K562 (cell line): ENCODE measurements around the gene SGMS1. TPM values are rescaled to one million over a fixed set of nuclear protein-coding genes. Genes with fewer than 3 reads are reported as not detected.

Experiments used
- BHLHE40 ChIP-seq: IDR thresholded peaks from 2 replicates; pipeline ENCODE4 v1.6.1; 2011; ENCODE audit warnings: low read length, improper control_type of control experiment
- ELF4 ChIP-seq: fragments of 450-650 bp; formaldehyde crosslinking; IDR thresholded peaks from 2 replicates; pipeline ENCODE4 v1.4.0; 2022; ENCODE audit warnings: missing genetic modification characterization
- FOSL1 ChIP-seq: fragments of 200-800 bp; sonication (Bioruptor generic); conservative IDR thresholded peaks from 2 replicates; pipeline ENCODE4 v1.6.1; 2016; ENCODE audit warnings: missing genetic modification characterization, missing compliant biosample characterization
- HNRNPLL ChIP-seq: fragments of 200-400 bp; formaldehyde crosslinking; IDR thresholded peaks from 2 replicates; pipeline ENCODE4 v1.6.1; 2017; ENCODE audit warnings: low read length, low read depth, mild to moderate bottlenecking; ENCODE audit not compliant: poor library complexity, severe bottlenecking
- MTA3 ChIP-seq: fragments of 450-650 bp; formaldehyde crosslinking; IDR thresholded peaks from 2 replicates; pipeline ENCODE4 v1.6.1; 2017; ENCODE audit warnings: mild to moderate bottlenecking, borderline replicate concordance
- POLR2A ChIP-seq: fragments of 450-650 bp; conservative IDR thresholded peaks from 2 replicates; pipeline ENCODE4 v1.6.1; 2016
- SAP30 ChIP-seq: fragments of 200-600 bp; sonication (generic); IDR thresholded peaks from 2 replicates; pipeline ENCODE4 v1.6.1; 2012; ENCODE audit warnings: borderline replicate concordance, low read depth, mild to moderate bottlenecking, moderate library complexity, low read length, control low read depth, inconsistent platforms; ENCODE audit not compliant: insufficient read depth, poor library complexity, severe bottlenecking
- TCF3 ChIP-seq: sonication (generic); formaldehyde crosslinking; IDR thresholded peaks from 2 replicates; pipeline ENCODE4 v1.4.0; 2020; ENCODE audit warnings: mild to moderate bottlenecking, missing genetic modification reagents
- ZNF282 ChIP-seq: sonication (generic); formaldehyde crosslinking; IDR thresholded peaks from 2 replicates; pipeline ENCODE4 v1.8.1; 2023; ENCODE audit warnings: missing genetic modification reagents
- polyA plus RNA-seq, 8 experiments: library from polyadenylated mRNA; depleted of rRNA in 4 of 8; stranded (reverse) in 5 of 8; unstranded in 3 of 8; fragments of >200 nt; fragmentation: Nextera tagmentation in 2 of 8; fragmentation: Illumina TruSeq in 1 of 8; extraction: Ambion mirVana in 2 of 8; extraction: Trizol in 1 of 8; gene quantifications; 2 replicates each; pipeline versions ENCODE4 v1.2.1 to v1.2.3, GENCODE V29; 2011 to 2014; ENCODE audit warnings: inconsistent platforms in 1 of 8, missing spikeins in 1 of 8
- total RNA-seq, 7 experiments: library from RNA; depleted of rRNA in 6 of 7; stranded (reverse); fragments of >200 nt in 6 of 7; fragmentation: Illumina TruSeq in 2 of 7; extraction: Trizol in 2 of 7; gene quantifications; 2 replicates each; pipeline versions ENCODE4 v1.2.1 to v1.2.3, GENCODE V29; 2011 to 2021; ENCODE audit warnings: low replicate concordance in 1 of 7
- TF ChIP-seq, protein P1 (sequence below): sonication (generic); formaldehyde crosslinking; IDR thresholded peaks from 2 replicates; pipeline ENCODE4 v1.9.0; 2022; ENCODE audit warnings: mild to moderate bottlenecking, missing genetic modification reagents
- TF ChIP-seq, protein P2 (sequence below), 2 experiments: fragments of 450-650 bp in 1 of 2; sonication (generic) in 1 of 2; formaldehyde crosslinking in 1 of 2; IDR thresholded peaks; 2 replicates each; pipeline versions ENCODE4 v1.7.1 to v1.9.0; 2016 to 2022; ENCODE audit warnings: inconsistent platforms in 1 of 2, mild to moderate bottlenecking in 1 of 2, missing genetic modification reagents in 1 of 2
- TF ChIP-seq, protein P3 (sequence below): sonication (generic); formaldehyde crosslinking; IDR thresholded peaks from 2 replicates; pipeline ENCODE4 v1.8.0; 2023; ENCODE audit warnings: mild to moderate bottlenecking, missing genetic modification reagents
- TF ChIP-seq, protein P4 (sequence below): sonication (generic); formaldehyde crosslinking; IDR thresholded peaks from 2 replicates; pipeline ENCODE4 v1.8.0; 2022; ENCODE audit warnings: mild to moderate bottlenecking, missing genetic modification reagents
- TF ChIP-seq, protein P5 (sequence below): fragments of 450-650 bp; IDR thresholded peaks from 2 replicates; pipeline ENCODE4 v1.6.1; 2016; ENCODE audit warnings: missing biosample characterization, missing genetic modification characterization

SGMS1 gene
- total and polyA plus RNA-seq, 9 of the 15 experiments (the other 6 are each of a cell fraction or from before 2014, with no cell fraction given), result 22.6 to 232 (median 82.2) TPM

DNA sequence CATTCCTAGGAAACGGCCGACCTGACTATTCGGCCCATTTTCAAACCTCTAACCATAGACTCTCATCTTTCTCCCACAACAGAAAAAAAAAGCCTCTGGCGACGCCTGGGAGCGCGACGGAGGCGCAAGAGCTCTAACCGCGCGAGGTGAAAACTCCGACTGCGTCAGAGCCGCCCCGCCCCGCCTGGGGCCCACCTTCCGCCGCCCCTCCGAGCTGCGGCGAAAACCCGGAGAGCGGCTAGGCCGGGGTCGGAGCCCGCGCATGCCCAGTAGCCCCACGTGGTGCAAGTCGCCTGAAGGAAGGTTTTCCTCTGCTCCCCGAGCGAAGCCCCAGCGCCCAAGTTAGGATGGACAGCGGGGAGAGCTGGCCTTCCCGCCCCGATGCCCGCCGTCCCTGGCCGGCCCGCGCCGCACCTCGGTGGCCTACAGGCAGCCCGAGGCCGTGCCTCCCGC is 683 bp upstream of the SGMS1 start (continued):
- TF ChIP-seq ZNF282 (CRISPR knock-in tag), result peak; percentile 80; the same call in 1 of the 2 replicates
- TF ChIP-seq MTA3, result peak; percentile 63; the same call in 1 of the 2 replicates
- no peak; the same call in 1 of the 2 replicates for TF ChIP-seq POLR2A
- TF ChIP-seq FOSL1 (tag), result no peak; the same call in 1 of the 2 replicates
- TF ChIP-seq, protein P1, sequence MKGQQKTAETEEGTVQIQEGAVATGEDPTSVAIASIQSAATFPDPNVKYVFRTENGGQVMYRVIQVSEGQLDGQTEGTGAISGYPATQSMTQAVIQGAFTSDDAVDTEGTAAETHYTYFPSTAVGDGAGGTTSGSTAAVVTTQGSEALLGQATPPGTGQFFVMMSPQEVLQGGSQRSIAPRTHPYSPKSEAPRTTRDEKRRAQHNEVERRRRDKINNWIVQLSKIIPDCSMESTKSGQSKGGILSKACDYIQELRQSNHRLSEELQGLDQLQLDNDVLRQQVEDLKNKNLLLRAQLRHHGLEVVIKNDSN (CRISPR knock-in tag), result no peak; the same call in 1 of the 2 replicates
- TF ChIP-seq, protein P2, sequence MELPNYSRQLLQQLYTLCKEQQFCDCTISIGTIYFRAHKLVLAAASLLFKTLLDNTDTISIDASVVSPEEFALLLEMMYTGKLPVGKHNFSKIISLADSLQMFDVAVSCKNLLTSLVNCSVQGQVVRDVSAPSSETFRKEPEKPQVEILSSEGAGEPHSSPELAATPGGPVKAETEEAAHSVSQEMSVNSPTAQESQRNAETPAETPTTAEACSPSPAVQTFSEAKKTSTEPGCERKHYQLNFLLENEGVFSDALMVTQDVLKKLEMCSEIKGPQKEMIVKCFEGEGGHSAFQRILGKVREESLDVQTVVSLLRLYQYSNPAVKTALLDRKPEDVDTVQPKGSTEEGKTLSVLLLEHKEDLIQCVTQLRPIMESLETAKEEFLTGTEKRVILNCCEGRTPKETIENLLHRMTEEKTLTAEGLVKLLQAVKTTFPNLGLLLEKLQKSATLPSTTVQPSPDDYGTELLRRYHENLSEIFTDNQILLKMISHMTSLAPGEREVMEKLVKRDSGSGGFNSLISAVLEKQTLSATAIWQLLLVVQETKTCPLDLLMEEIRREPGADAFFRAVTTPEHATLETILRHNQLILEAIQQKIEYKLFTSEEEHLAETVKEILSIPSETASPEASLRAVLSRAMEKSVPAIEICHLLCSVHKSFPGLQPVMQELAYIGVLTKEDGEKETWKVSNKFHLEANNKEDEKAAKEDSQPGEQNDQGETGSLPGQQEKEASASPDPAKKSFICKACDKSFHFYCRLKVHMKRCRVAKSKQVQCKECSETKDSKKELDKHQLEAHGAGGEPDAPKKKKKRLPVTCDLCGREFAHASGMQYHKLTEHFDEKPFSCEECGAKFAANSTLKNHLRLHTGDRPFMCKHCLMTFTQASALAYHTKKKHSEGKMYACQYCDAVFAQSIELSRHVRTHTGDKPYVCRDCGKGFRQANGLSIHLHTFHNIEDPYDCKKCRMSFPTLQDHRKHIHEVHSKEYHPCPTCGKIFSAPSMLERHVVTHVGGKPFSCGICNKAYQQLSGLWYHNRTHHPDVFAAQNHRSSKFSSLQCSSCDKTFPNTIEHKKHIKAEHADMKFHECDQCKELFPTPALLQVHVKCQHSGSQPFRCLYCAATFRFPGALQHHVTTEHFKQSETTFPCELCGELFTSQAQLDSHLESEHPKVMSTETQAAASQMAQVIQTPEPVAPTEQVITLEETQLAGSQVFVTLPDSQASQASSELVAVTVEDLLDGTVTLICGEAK (IDR thresholded peaks at IDR 0.05), result no peak
- TF ChIP-seq, protein P2 (CRISPR knock-in tag; IDR thresholded peaks at IDR 0.05), result no peak
- TF ChIP-seq, protein P3, sequence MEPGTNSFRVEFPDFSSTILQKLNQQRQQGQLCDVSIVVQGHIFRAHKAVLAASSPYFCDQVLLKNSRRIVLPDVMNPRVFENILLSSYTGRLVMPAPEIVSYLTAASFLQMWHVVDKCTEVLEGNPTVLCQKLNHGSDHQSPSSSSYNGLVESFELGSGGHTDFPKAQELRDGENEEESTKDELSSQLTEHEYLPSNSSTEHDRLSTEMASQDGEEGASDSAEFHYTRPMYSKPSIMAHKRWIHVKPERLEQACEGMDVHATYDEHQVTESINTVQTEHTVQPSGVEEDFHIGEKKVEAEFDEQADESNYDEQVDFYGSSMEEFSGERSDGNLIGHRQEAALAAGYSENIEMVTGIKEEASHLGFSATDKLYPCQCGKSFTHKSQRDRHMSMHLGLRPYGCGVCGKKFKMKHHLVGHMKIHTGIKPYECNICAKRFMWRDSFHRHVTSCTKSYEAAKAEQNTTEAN (CRISPR knock-in tag), result no peak
- TF ChIP-seq SAP30, result no peak
- TF ChIP-seq BHLHE40, result no peak
- TF ChIP-seq, protein P4, sequence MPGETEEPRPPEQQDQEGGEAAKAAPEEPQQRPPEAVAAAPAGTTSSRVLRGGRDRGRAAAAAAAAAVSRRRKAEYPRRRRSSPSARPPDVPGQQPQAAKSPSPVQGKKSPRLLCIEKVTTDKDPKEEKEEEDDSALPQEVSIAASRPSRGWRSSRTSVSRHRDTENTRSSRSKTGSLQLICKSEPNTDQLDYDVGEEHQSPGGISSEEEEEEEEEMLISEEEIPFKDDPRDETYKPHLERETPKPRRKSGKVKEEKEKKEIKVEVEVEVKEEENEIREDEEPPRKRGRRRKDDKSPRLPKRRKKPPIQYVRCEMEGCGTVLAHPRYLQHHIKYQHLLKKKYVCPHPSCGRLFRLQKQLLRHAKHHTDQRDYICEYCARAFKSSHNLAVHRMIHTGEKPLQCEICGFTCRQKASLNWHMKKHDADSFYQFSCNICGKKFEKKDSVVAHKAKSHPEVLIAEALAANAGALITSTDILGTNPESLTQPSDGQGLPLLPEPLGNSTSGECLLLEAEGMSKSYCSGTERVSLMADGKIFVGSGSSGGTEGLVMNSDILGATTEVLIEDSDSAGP (CRISPR knock-in tag), result no peak
- TF ChIP-seq TCF3 (CRISPR knock-in tag), result no peak
- TF ChIP-seq ELF4 (CRISPR knock-in tag), result no peak
- TF ChIP-seq HNRNPLL, result peak; percentile 84
- TF ChIP-seq, protein P5, sequence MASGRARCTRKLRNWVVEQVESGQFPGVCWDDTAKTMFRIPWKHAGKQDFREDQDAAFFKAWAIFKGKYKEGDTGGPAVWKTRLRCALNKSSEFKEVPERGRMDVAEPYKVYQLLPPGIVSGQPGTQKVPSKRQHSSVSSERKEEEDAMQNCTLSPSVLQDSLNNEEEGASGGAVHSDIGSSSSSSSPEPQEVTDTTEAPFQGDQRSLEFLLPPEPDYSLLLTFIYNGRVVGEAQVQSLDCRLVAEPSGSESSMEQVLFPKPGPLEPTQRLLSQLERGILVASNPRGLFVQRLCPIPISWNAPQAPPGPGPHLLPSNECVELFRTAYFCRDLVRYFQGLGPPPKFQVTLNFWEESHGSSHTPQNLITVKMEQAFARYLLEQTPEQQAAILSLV (tag), result no peak
